ENCODE measurements around the gene SCCPDH. TPM values are rescaled to one million over a fixed set of nuclear protein-coding genes. Genes with fewer than 3 reads are reported as not detected.

Gene SCCPDH
- 10 to 100 TPM; 26.0 to 44.9 (median 36.4) TPM for total RNA-seq
- 10 to 100 TPM; 16.6 to 23.4 (median 23.0) TPM for polyA plus RNA-seq

DNA sequence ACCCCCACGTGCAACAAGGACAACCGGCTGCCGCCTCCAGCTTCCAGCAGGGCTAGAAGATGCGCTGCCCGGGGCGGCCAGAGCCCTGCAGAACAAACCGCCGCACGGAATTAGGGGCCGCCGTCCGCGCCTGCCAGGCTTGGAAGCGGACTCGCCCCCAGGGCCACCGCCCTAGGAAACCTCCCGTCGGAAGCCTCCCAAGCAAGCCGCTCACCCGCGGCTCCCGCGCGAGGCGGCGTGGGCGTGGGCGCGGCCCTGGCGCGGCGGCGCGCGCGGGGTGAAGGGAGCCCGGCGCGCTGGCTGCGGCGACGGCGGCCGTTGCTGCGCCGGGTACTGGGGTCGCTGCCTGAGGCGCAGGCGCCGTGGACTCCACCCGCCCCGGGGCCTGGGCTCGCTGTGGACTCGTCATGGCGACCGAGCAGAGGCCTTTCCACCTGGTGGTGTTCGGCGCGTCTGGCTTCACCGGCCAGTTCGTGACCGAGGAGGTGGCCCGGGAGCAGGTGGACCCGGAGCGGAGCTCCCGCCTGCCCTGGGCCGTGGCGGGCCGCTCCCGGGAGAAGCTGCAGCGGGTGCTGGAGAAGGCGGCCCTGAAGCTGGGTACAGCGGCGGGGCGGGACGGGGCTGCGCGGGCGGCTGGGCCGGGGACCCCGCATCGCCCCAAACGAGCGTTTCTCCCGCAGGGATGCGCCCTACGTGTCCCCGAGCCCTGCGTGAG is at the start of gene SCCPDH:
TSS of gene SCCPDH (plus strand) at position 394 of the 715 bp plus-strand sequence. CDS start at position 408, 14 bp downstream.
- Histone ChIP-seq H3K27me3 (no peaks in the 10 kb centered on the region), H3K4me3 (peak within 1 kb of the TSS; percentile 62 to 88 (median 77)), H3K4me1 (peaks cover 0 to 25% (median 6%) of the 10 kb centered on the region in 4 donors), H3K36me3 (peaks cover 8 to 24% (median 9%) of the 10 kb centered on the region in 4 donors), H3K9me3 (no peaks in the 10 kb centered on the region), H3K27ac (peak within 1 kb of the TSS; percentile 85 to 92 (median 88))
- intact Hi-C loops (cut with DNase I): no loop called here
- DNase-seq: peak; percentile 84
- 0 to 1% methylated on average over 89 of the region's 89 CpGs for WGBS, 2 donors
- TF ChIP-seq EP300 (IDR thresholded peaks at IDR 0.05) (no peak), POLR2A (IDR thresholded peaks at IDR 0.05) (no peak), CTCF (IDR thresholded peaks at IDR 0.05) (no peak), POLR2AphosphoS5 (IDR thresholded peaks at IDR 0.05) (peak in 3 of 4 donors; percentile 19 to 79 (median 70))

- DNase-seq: no peak
- intact Hi-C loops (cut with DNase I): no loop called here
- H3K27ac ChIP-seq: no peak overlapping the region
- peaks cover 0 to 4% (median 0%) of the 10 kb centered on the region in 4 donors for H3K36me3 ChIP-seq
- no peaks in the 10 kb centered on the region for H3K27me3 ChIP-seq
- WGBS, 2 donors: 15 to 65% methylated on average over 2 of the region's 2 CpGs
- no peak overlapping the region for H3K4me3 ChIP-seq
- peaks cover 0 to 18% (median 4%) of the 10 kb centered on the region in 4 donors for H3K4me1 ChIP-seq
- H3K9me3 ChIP-seq: no peaks in the 10 kb centered on the region
- TF ChIP-seq EP300 (IDR thresholded peaks at IDR 0.05) (no peak), POLR2A (IDR thresholded peaks at IDR 0.05) (no peak), POLR2AphosphoS5 (IDR thresholded peaks at IDR 0.05) (no peak), CTCF (IDR thresholded peaks at IDR 0.05) (no peak)
Measured at GRCh38 chr1:246677842-246678241, 46.4 kb upstream of the SCCPDH start.

DNA sequence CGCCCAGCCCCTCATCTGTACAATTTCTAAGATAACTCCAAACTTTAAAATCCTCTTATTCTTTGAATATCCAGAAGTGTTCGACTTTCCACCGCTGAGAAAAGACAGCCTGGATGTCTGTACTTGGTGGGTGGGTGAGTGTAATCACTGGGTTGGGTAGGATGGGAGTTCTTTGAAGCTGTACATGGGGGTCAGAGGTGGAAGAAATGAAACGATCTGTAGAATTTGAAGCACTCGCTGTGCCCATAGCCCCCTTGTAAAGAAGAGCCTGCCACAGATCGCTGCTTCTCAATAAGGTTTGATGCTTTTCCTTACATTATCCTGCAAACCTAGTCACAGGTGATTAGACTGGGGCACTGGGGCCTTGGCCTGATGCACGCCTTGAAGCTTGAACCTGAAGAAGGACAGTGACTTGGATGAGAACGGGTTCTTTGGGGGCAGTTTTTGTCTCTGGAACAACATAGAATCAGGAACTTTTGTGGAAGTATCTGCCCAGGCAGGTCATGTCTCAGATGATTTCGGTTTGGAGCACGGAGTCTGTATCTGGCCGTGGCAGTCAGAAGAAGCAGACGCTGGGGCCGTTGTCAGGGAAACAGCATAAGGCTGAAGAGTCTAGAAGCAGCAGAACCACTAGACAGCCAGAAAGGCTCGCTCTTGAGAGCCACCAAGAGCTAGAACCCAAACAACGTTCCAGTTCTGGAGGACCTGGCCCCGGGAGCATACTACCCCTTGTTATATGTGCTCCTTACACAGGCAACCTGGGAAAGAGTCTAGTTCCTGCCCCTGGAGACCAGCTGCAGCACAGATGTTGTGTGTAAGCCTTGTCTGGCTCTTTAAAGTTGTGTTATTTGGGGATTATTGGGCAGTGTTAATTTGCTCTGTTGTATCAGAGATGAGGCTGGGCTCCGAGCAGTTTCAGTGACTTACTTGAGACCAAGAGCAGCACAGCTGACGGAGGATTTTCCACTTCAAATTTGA is 45.1 kb upstream of the SCCPDH start:
- Histone ChIP-seq H3K27ac (peak overlapping the region in 1 of 4 donors; percentile 43), H3K4me1 (peaks cover 0 to 18% (median 4%) of the 10 kb centered on the region in 4 donors), H3K9me3 (no peaks in the 10 kb centered on the region), H3K4me3 (no peak overlapping the region), H3K36me3 (no peaks in the 10 kb centered on the region), H3K27me3 (no peaks in the 10 kb centered on the region)
- DNase-seq: peak; percentile 64
- WGBS, 2 donors: 86 to 87% methylated on average over 18 of the region's 18 CpGs
- TF ChIP-seq CTCF (IDR thresholded peaks at IDR 0.05) (no peak), POLR2A (IDR thresholded peaks at IDR 0.05) (no peak), POLR2AphosphoS5 (IDR thresholded peaks at IDR 0.05) (no peak), EP300 (IDR thresholded peaks at IDR 0.05) (no peak)
- intact Hi-C loops (cut with DNase I): no loop called here

GRCh38 chr1:246679794-246680177 is 44.4 kb upstream of the SCCPDH start:
- intact Hi-C loops (cut with DNase I): no loop called here
- no peak for DNase-seq
- Histone ChIP-seq H3K36me3 (no peaks in the 10 kb centered on the region), H3K4me3 (no peak overlapping the region), H3K4me1 (peaks cover 0 to 18% (median 4%) of the 10 kb centered on the region in 4 donors), H3K9me3 (no peaks in the 10 kb centered on the region), H3K27ac (no peak overlapping the region), H3K27me3 (no peaks in the 10 kb centered on the region)
- no peak for TF ChIP-seq POLR2A (IDR thresholded peaks at IDR 0.05)
- TF ChIP-seq CTCF (IDR thresholded peaks at IDR 0.05): no peak
- TF ChIP-seq POLR2AphosphoS5 (IDR thresholded peaks at IDR 0.05): no peak
- TF ChIP-seq EP300 (IDR thresholded peaks at IDR 0.05): no peak
- 67 to 72% methylated on average over 1 of the region's 1 CpG for WGBS, 2 donors

All from sigmoid colon (tissue), 7 donors.